Limb (tissue), 2 donors: ENCODE data around the gene APBB2.

ENCODE experiments used
- DNase-seq, 2 donors: peaks; one replicate each; pipeline ENCODE4 v3.0.0-alpha.2; 2016; ENCODE audit errors: extremely low spot score in 2 of 2

Gene APBB2

GRCh38 chr4:41216294-41217019 is 2.1 kb upstream of the APBB2 start:
- DNase-seq, result peak; percentile 74 to 92

DNA sequence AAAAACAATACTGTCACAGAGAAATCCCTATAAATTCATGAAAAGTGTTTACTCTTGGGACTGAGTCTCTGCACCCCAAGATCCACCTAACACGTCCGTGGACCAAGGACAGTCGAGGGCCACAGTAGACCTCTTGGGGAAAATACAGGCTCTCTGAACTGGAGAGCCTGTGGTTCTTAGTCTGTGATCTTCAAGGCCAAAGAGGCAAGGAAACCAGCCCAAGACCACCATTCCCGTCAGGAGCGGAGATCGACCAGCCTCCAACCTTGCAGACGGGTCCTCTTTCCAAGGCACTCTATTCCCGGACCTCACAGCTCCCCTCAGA is 1.6 kb upstream of the APBB2 start:
- DNase-seq, result no peak

- DNase-seq, result peak in 1 of 2 donors; percentile 38
Observed at GRCh38 chr4:41215155-41215554, 813 bp upstream of the APBB2 start.

- no peak for DNase-seq
Observed at GRCh38 chr4:41214825-41215146, 444 bp upstream of the APBB2 start.

DNA sequence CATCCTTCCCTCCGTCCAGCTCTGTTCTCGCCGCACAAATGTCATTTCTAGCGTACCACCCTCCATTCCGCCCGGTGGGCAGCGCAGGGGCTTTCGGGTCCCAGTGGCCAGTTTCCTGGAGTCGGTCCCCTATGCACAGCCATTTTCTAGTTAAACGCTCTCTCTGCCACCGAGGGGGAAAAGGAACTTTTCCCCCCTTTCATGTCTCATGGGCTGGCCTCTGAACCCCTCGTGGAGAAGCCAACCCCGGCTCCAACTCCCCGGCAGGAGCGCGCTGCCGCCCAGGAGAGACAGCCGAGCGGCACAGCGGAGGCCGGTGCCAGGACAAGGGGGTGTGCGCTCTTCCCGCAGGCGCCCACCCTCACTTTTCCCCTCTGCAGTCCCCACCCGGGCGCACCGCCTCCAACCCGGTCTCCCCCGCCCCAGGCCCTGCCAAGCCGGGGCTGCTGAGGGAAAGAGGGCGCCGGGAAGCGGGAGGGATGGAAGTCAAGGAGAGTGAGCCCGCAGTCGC is 662 bp downstream of the APBB2 start:
- peak in 1 of 2 donors; percentile 78 for DNase-seq

GRCh38 chr4:41212616-41213203 is 1.6 kb downstream of the APBB2 start:
- DNase-seq, result peak; percentile 50 to 51

- DNase-seq, result no peak
Observed at GRCh38 chr4:41211951-41212615, 2.3 kb downstream of the APBB2 start.

GRCh38 chr4:41209901-41210300 is 4.4 kb downstream of the APBB2 start:
- DNase-seq, result no peak

DNA sequence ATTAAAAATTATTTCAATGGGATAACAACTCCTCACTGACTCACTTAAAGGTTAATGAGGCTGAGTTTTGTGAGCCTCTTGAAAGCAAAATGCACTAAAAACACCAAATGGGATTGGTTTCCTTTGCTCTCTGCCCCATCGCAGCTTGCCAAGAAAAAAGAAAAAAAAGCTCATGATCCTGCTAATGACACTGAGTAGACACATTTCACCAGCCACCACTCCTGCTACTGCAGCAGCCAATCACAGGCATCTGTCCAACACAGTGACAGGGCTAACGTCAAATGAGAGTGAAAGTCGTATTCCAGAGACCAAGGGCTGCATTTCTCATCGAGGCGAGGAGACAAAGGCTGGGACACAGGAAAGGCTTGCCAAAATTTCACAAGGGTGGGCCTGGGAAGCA is 5.2 kb downstream of the APBB2 start:
- DNase-seq, result no peak

DNA sequence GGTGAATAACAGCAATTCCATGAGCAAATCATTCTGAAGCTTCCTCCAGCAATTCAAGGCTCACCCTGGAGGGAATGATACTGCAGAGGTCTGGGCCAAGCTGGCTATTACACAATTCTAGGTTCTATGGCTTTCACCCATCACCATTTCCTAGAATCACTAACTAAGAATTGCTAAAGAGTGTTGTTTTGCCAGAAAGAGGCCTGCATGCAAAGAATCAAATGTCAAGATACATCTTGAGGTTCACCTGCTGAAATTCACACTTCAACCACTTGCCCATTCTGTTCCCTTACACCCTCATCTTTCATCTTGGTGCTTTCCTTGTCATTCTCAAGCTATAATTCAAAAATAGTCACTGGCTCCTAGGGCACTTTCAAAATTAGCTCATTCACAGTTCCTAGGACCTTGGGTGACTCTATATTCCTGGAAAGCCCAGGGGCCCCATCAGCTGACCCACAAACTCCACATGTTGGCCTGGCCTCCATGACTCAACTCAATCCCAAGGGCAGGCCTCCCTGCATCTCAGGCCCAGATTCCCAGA is 7.0 kb downstream of the APBB2 start:
- DNase-seq, result no peak

DNA sequence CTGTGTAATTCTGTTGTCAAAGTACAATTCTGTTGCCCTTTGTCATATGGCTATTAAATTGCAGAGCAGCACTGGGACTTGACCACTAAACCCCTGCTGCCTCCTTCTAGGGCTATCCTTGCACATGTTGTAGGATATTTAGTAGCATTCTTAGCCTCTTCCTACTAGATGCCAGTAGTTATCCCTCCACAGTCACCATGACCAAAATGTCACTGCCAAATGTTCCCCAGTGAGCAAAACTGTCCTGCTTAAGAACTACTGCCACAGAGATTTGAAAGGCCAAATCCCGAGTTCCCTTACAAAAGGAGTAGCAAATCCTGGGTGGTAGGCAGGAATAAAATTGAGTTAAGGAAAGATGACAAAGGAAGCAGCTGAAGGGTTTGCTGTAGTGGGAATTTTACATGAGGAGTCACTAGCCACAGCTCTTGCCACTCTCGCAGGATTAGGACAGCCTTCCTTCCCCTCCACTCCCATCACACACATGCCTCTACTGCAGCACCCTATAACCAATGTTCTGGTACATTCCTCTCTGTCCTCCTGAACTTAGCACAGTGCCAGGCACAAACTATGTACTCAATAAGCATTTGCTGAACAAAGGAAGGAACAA is 8.4 kb downstream of the APBB2 start:
- DNase-seq, result no peak

DNA sequence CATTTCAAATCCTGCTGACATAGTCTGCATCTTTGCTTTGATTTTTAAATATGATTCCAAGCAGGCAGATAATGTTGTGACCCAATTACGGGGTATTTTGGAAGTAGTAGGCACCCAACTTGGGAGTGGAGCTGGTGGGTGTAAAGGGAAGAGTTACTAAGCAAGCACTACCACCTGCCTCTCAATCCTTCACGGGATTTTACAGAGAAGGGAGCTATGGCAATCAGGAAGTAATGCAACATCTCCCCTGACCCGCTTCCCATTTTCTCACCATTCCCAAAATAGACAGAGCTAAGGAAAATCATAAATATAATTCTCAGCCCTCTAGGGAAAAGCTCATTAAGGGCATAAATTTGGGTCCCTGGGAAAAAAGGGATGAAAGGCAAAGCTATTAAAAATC is 9.2 kb downstream of the APBB2 start:
- DNase-seq, result no peak

GRCh38 chr4:41204400-41204978 is 9.9 kb downstream of the APBB2 start:
- no peak for DNase-seq

DNA sequence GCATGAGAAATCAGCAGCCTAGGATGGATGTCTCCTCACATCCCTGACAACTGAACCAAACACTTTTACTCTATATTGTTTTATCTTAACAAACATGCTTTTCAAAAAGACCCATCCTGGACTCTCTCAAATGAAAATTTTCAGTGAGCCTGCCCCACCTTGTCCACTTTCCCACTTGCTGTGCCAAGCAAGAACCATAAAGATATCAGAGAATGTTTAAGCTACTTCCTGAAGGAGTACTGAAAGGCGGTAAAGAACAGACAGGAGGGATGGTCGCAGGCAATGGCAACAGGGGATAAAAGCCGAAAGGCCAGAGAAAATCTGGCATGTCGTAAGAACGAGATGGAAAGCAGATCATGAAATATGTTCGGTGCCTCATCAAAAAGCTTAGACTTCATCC is 10.5 kb downstream of the APBB2 start:
- DNase-seq, result no peak

DNA sequence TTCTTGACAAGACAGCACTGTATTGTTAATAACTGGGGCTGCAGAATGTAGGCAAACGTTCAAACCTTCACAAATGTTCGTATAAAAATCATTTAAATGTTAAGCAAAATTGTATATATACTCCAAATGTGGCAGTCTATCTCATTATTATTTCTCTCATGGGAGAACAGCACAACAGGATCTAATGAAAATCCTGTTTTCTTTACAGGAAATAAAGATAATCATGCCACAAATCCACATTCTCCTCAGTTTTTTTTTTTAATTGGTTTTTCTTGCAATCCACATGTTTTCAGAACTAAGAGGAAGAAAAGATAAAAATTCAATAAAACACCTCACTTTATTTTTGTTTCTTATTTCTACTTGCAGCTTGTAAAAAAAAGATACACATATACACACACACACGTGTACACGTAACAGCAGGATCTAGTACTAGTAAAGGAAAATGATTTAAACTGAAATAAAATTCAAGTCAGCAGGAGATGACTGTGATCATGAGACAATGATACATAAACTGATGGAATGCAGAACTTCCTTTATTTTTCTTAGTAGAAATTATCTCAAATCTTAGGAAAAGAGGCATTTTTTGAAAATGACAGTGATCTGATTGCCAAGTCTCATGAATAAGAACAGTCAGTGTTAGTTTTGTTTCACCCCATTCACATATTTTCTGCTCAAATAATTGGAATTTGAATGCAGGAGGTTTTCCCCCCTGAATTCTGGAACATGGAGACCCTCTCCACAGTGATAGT is 11.3 kb downstream of the APBB2 start:
- DNase-seq, result no peak

DNA sequence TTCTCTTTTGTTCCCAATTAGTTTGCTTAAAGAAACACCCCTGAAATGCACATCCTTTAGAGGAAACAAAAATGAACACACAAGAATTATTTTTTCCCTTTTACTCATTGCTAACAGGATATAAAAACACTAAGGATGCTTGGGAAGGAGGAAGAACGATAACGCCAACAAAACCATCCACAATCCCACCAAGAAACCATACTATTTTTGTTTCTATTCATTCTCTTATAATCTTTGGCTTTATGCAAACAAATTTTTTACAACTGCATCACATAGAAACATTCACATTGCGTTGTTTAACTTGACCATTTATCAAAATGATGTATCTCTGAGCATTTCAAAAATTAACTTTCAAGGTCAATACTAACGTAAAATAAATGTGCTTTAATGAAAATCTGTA is 12.0 kb downstream of the APBB2 start:
- DNase-seq, result no peak

DNA sequence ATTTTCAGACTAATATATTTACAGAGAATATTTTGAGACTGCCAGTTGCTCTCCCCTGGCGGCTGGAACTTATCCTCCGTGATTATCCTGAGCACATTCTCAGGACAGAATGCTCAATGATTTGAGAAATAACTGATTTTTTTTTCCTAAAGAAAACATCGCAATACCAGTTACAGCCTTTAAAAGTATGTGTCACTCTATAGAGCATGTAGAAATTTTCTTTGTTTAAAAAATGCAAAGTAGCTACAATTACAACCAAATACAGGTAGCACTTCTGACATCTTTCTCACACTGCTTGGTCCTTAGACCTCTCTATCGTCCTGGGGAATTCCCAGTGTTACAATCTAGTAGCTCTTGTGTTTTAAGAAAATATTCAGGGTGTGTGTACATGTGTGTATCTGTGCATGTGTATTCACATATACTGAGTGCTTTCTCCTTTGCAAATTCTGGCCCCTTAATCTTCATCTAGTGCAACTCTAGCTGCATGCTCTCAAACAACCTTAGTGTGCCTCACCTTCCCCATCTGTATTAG is 13.8 kb downstream of the APBB2 start:
- no peak for DNase-seq

- DNase-seq, result no peak
Observed at GRCh38 chr4:41199788-41200187, 14.6 kb downstream of the APBB2 start.

DNA sequence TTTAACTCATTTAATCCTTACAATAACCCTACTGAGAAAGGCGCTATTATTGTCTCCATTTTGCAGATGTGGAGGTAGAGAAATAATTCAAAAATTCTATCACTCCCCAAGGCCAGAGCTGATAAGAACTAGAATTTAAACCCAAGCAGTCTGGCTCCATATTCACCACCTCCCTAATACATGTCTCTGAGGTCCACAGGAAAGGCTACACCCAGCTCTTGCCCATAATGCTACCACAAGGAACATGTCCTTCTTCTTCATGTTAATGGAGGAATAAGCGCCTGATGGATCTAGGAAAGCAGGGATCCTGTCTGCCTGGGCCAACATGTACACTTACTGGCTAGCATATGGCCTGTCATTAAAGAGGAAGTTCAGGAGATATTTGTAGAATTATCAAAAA is 16.3 kb downstream of the APBB2 start:
- no peak for DNase-seq

GRCh38 chr4:41197495-41197894 is 16.8 kb downstream of the APBB2 start:
- DNase-seq, result no peak
